Naive thymus-derived CD8-positive, alpha-beta T cell (primary cell): Measurements from ENCODE around the gene LRRC74A. TPM values are rescaled to one million over a fixed set of nuclear protein-coding genes. Genes with fewer than 3 reads are reported as not detected.

ENCODE experiments used
- ATAC-seq, 2 donors: fragments of 150-1000 bp; cut with Tn5 transposase in 1 of 2; sonication (Bioruptor Pico), chemical (Tn5 transposase) in 1 of 2; 1 replicate in 1 of 2; 2 replicates in 1 of 2; pipeline ENCODE4 v1.10.0; 2021; ENCODE audit warnings: mild to moderate bottlenecking in 2 of 2, moderate library complexity in 2 of 2
- POLR2A ChIA-PET: fragments of 350-600 bp; sonication (Branson Sonifier 250); formaldehyde crosslinking; loops from one replicate; lab custom pipeline; 2021; ENCODE audit warnings: antibody characterized with exemption; lab: Charles Lee
- DNase-seq, 10 donors: peaks; one replicate each; pipeline versions ENCODE4 v3.0.0 to v3.0.0-alpha.2; 2020 to 2022
- H3K27ac Mint-ChIP-seq, 10 donors: one replicate each; pipeline ENCODE4 v1.8.0; 2020 to 2022; ENCODE audit warnings: mild to moderate bottlenecking in 10 of 10, mixed read lengths in 10 of 10, moderate library complexity in 4 of 10, inconsistent platforms in 1 of 10
- H3K27me3 Mint-ChIP-seq, 5 donors: one replicate each; pipeline ENCODE4 v1.8.0; 2021 to 2022; ENCODE audit warnings: mixed read lengths in 5 of 5
- H3K36me3 Mint-ChIP-seq, 3 donors: one replicate each; pipeline ENCODE4 v1.8.0; 2020 to 2022; ENCODE audit warnings: mixed read lengths in 3 of 3, mild to moderate bottlenecking in 2 of 3, inconsistent platforms in 1 of 3
- H3K4me1 Mint-ChIP-seq, 4 donors: one replicate each; pipeline ENCODE4 v1.8.0; 2021 to 2022; ENCODE audit warnings: mixed read lengths in 4 of 4
- H3K4me3 Mint-ChIP-seq, 10 donors: one replicate each; pipeline ENCODE4 v1.8.0; 2020 to 2022; ENCODE audit warnings: mild to moderate bottlenecking in 10 of 10, mixed read lengths in 10 of 10, moderate library complexity in 6 of 10, inconsistent platforms in 1 of 10
- H3K9me3 Mint-ChIP-seq, 9 donors: one replicate each; pipeline ENCODE4 v1.8.0; 2020 to 2022; ENCODE audit warnings: mixed read lengths in 9 of 9, mild to moderate bottlenecking in 3 of 9, inconsistent platforms in 1 of 9, moderate library complexity in 1 of 9
- polyA plus RNA-seq, 3 donors: library from polyadenylated mRNA; unstranded; fragments of 300-500 nt; fragmentation: Illumina TruSeq; gene quantifications; one replicate each; pipeline ENCODE4 v1.2.3, GENCODE V29; 2021
- total RNA-seq, 8 experiments: library from RNA in 2 of 8; stranded (reverse) in 2 of 8; gene quantifications; one replicate each; pipeline ENCODE4 v1.2.3 and lab custom pipeline; 2021 to 2026

Gene LRRC74A
- total and polyA plus RNA-seq, 5 experiments from 2014 or later: 0.56 TPM; not detected in 4

DNA sequence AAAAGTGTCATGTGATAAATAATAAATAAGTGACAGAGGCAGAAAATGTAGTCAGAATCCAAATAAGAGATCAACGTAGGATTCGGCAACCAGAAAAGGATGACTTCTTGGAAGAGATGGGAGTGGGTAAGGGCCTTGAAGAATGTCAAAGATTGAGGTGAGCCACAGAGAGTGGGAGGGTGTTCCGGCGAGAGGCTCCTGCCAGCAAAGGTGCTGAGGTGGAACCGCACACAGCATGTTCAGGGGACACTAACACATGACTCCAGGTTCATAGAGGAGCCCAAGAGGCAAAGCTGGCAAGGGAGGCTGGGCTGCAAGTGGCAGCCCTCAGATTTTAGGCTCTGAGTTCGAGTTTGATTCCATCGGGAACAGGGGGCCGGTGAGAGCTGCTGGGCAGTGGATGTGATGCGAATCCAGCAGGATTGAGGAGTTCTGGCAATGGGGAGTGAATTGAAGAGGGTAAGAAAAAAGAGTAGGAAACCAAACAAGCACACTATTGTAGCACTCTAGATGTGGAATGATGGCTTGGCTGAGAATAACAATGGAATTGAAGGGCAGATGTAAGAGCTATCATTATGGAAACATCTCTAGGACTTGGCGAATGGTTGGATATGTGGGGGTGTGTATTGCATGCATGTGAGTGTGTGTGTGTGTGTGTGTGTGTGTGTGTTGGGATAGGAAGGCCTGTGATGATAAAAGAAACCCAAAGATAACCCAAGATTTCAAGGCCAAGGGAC is 36.5 kb downstream of the LRRC74A start:
- ATAC-seq (no peak), DNase-seq (peak in 1 of 10 donors; percentile 11)
- Mint-ChIP-seq H3K27ac (peak overlapping the region in 5 of 10 donors; percentile 5 to 75 (median 70)), H3K4me1 (peaks cover 16 to 38% (median 28%) of the 10 kb centered on the region in 4 donors), H3K36me3 (no peaks in the 10 kb centered on the region), H3K27me3 (no peaks in the 10 kb centered on the region), H3K4me3 (peak overlapping the region in 3 of 10 donors; percentile 11 to 48 (median 20)), H3K9me3 (no peaks in the 10 kb centered on the region)
- POLR2A ChIA-PET: no interaction called here

DNA sequence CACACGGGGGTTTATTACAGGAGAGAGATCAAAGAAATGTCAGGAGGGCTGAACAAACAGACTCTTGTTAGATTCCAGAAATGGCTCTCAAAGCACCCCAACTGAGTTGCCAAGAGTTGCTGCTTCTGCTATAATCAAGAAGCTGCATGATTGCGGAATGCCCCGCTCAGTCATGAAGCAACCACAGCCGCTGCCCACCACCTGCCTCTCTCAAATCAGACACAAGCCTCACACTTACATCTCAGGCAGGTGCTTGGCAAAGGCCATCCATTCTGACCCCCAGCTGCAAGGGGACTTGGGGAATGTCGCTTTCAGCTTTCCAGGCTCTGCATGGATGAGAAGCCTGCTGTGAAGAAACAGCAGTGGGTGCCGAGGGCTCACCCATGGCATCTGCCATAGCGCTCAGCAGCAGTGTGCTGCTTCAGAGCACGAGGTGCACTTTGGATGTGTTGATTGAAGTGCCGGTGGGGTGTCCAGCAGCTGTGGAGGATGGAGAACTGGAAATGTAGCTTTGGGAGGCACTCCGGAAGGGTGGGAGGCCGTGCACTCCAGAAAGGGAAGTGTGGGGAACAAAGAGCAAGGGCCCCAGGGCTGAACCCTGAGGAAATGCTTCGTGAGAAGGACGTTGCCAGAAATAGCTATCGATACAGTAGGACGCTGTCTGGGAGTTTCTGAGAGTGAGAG is 37.7 kb downstream of the LRRC74A start:
- DNase-seq (peak in 1 of 10 donors; percentile 18), ATAC-seq (peak; percentile 33 to 45)
- POLR2A ChIA-PET: no interaction called here
- Mint-ChIP-seq H3K4me1 (peaks cover 19 to 43% (median 36%) of the 10 kb centered on the region in 4 donors), H3K36me3 (no peaks in the 10 kb centered on the region), H3K9me3 (no peaks in the 10 kb centered on the region), H3K27me3 (no peaks in the 10 kb centered on the region), H3K27ac (peak overlapping the region in 9 of 10 donors; percentile 29 to 81 (median 66)), H3K4me3 (peak overlapping the region in 9 of 10 donors; percentile 29 to 84 (median 52))

DNA sequence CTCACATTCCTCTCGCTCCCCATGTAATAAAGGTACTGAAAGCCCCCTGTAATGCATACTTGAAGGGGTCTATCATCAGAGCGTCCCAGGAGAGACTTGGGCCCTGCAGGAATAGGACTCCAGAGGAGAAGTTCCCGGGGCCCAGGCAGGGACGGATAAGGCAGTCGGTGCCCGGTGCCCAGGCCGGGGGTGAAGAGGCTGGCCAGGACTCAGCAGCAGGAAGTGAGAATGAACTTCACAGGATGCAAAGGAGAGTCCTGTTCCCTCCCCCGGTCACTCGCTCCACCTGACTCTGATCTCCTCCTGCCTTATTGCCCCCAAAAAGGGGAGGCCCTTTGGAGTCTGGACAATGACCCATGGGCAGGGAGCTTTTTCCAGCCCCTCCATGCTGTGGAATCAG is 40.2 kb downstream of the LRRC74A start:
- peaks cover 22 to 43% (median 37%) of the 10 kb centered on the region in 4 donors for H3K4me1 Mint-ChIP-seq
- H3K9me3 Mint-ChIP-seq: no peaks in the 10 kb centered on the region
- H3K27me3 Mint-ChIP-seq: peaks cover 0 to 5% (median 0%) of the 10 kb centered on the region in 5 donors
- DNase-seq: no peak
- peak overlapping the region in 2 of 10 donors; percentile 38 to 60 for H3K27ac Mint-ChIP-seq
- POLR2A ChIA-PET: no interaction called here
- H3K36me3 Mint-ChIP-seq: no peaks in the 10 kb centered on the region
- no peak overlapping the region for H3K4me3 Mint-ChIP-seq
- ATAC-seq: no peak

GRCh38 chr14:76867516-76868453 is 41.6 kb downstream of the LRRC74A start:
- no peaks in the 10 kb centered on the region for H3K36me3 Mint-ChIP-seq
- DNase-seq: peak; percentile 7 to 70 (median 32)
- POLR2A ChIA-PET: interaction anchor here (0.6 to 0.9 kb wide), 2 partner anchors 155 to 197 kb away, joined by 3 read pairs; no protein-coding TSS in a partner anchor
- peak overlapping the region; percentile 38 to 83 (median 62) for H3K4me3 Mint-ChIP-seq
- H3K27ac Mint-ChIP-seq: peak overlapping the region in 8 of 10 donors; percentile 34 to 83 (median 52)
- ATAC-seq: peak; percentile 82 to 90
- H3K9me3 Mint-ChIP-seq: no peaks in the 10 kb centered on the region
- H3K4me1 Mint-ChIP-seq: peaks cover 21 to 39% (median 33%) of the 10 kb centered on the region in 4 donors
- peaks cover 0 to 5% (median 0%) of the 10 kb centered on the region in 5 donors for H3K27me3 Mint-ChIP-seq

- Mint-ChIP-seq H3K4me1 (peaks cover 15 to 33% (median 29%) of the 10 kb centered on the region in 4 donors), H3K27ac (peak overlapping the region in 1 of 10 donors; percentile 80), H3K36me3 (no peaks in the 10 kb centered on the region), H3K4me3 (peak overlapping the region in 1 of 10 donors; percentile 36), H3K9me3 (no peaks in the 10 kb centered on the region), H3K27me3 (peaks cover 0 to 5% (median 0%) of the 10 kb centered on the region in 5 donors)
- ATAC-seq: no peak
- POLR2A ChIA-PET: interaction anchor here (0.6 kb wide), 1 partner anchor 154 kb away, joined by 3 read pairs; no protein-coding TSS in a partner anchor
- no peak for DNase-seq
Measured at GRCh38 chr14:76868454-76869170, 42.4 kb downstream of the LRRC74A start.

DNA sequence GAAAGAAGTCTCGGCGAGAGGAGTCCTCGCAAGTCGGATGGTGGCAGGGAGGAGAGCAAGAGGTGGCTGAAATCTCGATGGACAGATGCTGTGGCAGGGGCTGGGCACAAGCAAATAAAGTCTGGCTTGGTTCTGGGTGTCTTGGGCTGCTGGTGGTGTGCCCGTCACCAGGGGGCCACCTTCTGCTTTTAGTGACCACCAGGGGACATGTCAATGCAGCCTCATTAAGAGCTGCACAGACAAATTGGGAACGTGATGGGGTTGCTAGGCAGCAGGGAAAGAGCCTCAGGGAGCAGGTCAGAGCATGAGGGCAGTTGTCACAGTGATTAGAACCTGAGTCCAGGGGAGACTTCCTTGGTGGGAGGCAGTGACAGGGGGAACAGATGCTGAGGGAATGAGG is 44.0 kb downstream of the LRRC74A start:
- ATAC-seq (no peak), DNase-seq (no peak)
- peaks cover 10 to 20% (median 16%) of the 10 kb centered on the region in 4 donors for H3K4me1 Mint-ChIP-seq
- H3K9me3 Mint-ChIP-seq: peaks cover 0 to 2% (median 0%) of the 10 kb centered on the region in 9 donors
- H3K4me3 Mint-ChIP-seq: no peak overlapping the region
- peak overlapping the region in 3 of 10 donors; percentile 6 to 73 (median 66) for H3K27ac Mint-ChIP-seq
- no peaks in the 10 kb centered on the region for H3K36me3 Mint-ChIP-seq
- POLR2A ChIA-PET: no interaction called here
- peaks cover 0 to 5% (median 0%) of the 10 kb centered on the region in 5 donors for H3K27me3 Mint-ChIP-seq

DNA sequence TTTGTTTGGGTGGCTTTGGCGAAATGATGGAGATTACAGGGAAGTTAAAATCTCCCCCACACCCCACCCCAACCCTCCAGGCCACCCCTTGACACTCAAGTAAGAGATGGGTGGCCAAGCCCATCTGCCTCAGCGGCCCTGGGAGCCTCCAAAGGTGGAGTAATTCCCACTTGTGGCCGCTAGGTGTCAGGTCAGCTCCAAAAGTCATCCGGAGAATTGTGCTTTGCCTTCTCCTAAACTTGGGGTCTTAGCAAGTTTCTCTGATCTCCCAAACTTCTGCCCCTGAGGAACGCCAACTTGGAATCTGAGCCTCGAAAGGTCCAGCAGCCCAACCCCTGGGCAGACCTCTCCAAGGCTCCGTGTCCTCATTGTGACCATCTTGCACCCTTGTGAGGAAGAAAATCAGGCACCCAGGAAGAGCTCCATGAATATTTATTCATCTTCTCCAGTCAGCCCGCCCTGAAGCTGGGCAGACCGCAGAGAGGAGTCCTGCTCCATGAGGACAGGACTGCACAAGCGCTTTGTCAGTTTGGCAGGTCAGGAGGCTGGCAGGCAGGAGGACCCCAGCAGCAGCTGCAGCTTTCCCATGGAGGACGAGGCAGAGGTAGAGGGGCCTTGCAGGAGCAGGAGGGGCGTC is 46.7 kb downstream of the LRRC74A start:
- Mint-ChIP-seq H3K27ac (no peak overlapping the region), H3K9me3 (peaks cover 0 to 6% (median 0%) of the 10 kb centered on the region in 9 donors), H3K36me3 (no peaks in the 10 kb centered on the region), H3K27me3 (peaks cover 0 to 5% (median 0%) of the 10 kb centered on the region in 5 donors), H3K4me3 (no peak overlapping the region), H3K4me1 (peaks cover 3 to 12% (median 5%) of the 10 kb centered on the region in 4 donors)
- DNase-seq (peak; percentile 46 to 85 (median 68)), ATAC-seq (peak; percentile 66 to 71)
- POLR2A ChIA-PET: interaction anchor here (0.7 to 2.2 kb wide), 4 partner anchors 15 to 443 kb away, joined by 3 to 7 read pairs (median 4); no protein-coding TSS in a partner anchor

GRCh38 chr14:76874734-76875133 is 48.5 kb downstream of the LRRC74A start:
- no peak for DNase-seq
- H3K36me3 Mint-ChIP-seq: no peaks in the 10 kb centered on the region
- POLR2A ChIA-PET: interaction anchor here (2.2 kb wide), 1 partner anchor 189 kb away, joined by 7 read pairs; no protein-coding TSS in a partner anchor
- H3K4me3 Mint-ChIP-seq: no peak overlapping the region
- peaks cover 0 to 6% (median 0%) of the 10 kb centered on the region in 9 donors for H3K9me3 Mint-ChIP-seq
- ATAC-seq: no peak
- peaks cover 0 to 4% (median 2%) of the 10 kb centered on the region in 4 donors for H3K4me1 Mint-ChIP-seq
- H3K27me3 Mint-ChIP-seq: peaks cover 0 to 5% (median 0%) of the 10 kb centered on the region in 5 donors
- H3K27ac Mint-ChIP-seq: no peak overlapping the region

GRCh38 chr14:76876076-76876475 is 49.9 kb downstream of the LRRC74A start:
- Mint-ChIP-seq H3K4me3 (no peak overlapping the region), H3K27ac (no peak overlapping the region), H3K36me3 (no peaks in the 10 kb centered on the region), H3K9me3 (peaks cover 0 to 6% (median 0%) of the 10 kb centered on the region in 9 donors), H3K4me1 (peaks cover 0 to 2% (median under 1%) of the 10 kb centered on the region in 4 donors), H3K27me3 (no peaks in the 10 kb centered on the region)
- POLR2A ChIA-PET: interaction anchor here (0.6 to 0.8 kb wide), 2 partner anchors 10 to 175 kb away, joined by 3 read pairs; no protein-coding TSS in a partner anchor
- peak; percentile 69 to 75 for ATAC-seq
- DNase-seq: peak in 9 of 10 donors; percentile 16 to 56 (median 39)

- no peaks in the 10 kb centered on the region for H3K36me3 Mint-ChIP-seq
- peak overlapping the region in 1 of 10 donors; percentile 11 for H3K27ac Mint-ChIP-seq
- peaks cover 0 to 2% (median under 1%) of the 10 kb centered on the region in 4 donors for H3K4me1 Mint-ChIP-seq
- peaks cover 0 to 6% (median 0%) of the 10 kb centered on the region in 9 donors for H3K9me3 Mint-ChIP-seq
- no peaks in the 10 kb centered on the region for H3K27me3 Mint-ChIP-seq
- DNase-seq: no peak
- ATAC-seq: no peak
- POLR2A ChIA-PET: no interaction called here
- no peak overlapping the region for H3K4me3 Mint-ChIP-seq
Measured at GRCh38 chr14:76877871-76878270, 51.7 kb downstream of the LRRC74A start.

DNA sequence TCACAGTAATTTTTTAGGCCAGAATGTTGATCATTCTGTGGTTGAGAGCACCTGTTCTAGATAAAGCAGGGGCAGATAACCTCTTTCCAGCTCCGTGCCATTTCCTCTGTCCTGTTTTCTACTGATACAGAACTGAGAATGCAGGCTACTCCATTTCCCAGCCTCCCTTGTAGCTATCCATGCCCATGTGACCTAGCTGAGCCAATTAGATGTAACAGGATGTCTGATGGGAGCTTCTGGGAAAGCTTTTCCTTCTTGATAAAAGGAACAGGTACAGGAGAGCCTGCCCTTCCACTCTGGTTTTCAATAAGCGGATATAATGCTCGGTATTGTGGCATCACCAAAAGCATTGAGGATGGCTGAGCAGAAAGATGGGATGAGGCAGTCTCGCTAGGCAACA is 54.2 kb downstream of the LRRC74A start:
- H3K4me1 Mint-ChIP-seq: peaks cover 2 to 9% (median 8%) of the 10 kb centered on the region in 4 donors
- DNase-seq: no peak
- H3K36me3 Mint-ChIP-seq: no peaks in the 10 kb centered on the region
- H3K27me3 Mint-ChIP-seq: no peaks in the 10 kb centered on the region
- ATAC-seq: no peak
- H3K4me3 Mint-ChIP-seq: no peak overlapping the region
- POLR2A ChIA-PET: interaction anchor here (0.6 kb wide), 1 partner anchor 26 kb away, joined by 4 read pairs; no protein-coding TSS in a partner anchor
- H3K9me3 Mint-ChIP-seq: peaks cover 0 to 1% (median 0%) of the 10 kb centered on the region in 9 donors
- no peak overlapping the region for H3K27ac Mint-ChIP-seq
